Body of pancreas (tissue), 4 donors: ENCODE data around the gene IQCE. TPM values are rescaled to one million over a fixed set of nuclear protein-coding genes. Genes with fewer than 3 reads are reported as not detected.

ENCODE experiments used
- ATAC-seq: fragments of 150-250 bp; one replicate; pipeline ENCODE4 v1.9.1; 2016
- DNase-seq, 4 donors: peaks; one replicate each; pipeline ENCODE4 v3.0.0-alpha.2; 2019
- H3K27ac ChIP-seq, 4 donors: fragments of 200-600 bp; sonication (generic); 1 replicate in 3 of 4; 2 replicates in 1 of 4; pipeline versions ENCODE4 v1.5.1 to v1.6.1; 2016 to 2019; ENCODE audit warnings: mild to moderate bottlenecking in 1 of 4, mixed read lengths in 1 of 4, moderate library complexity in 1 of 4
- H3K27me3 ChIP-seq, 2 donors: fragments of 200-600 bp; sonication (generic); one replicate each; pipeline ENCODE4 v1.6.0; 2016; ENCODE audit warnings: mild to moderate bottlenecking in 1 of 2
- H3K36me3 ChIP-seq, 2 donors: fragments of 200-600 bp; sonication (generic); replicated peaks in 1 of 2; 2 replicates each; pipeline ENCODE4 v1.5.1; 2016; ENCODE audit warnings: low read depth in 2 of 2; ENCODE audit not compliant: insufficient read depth in 1 of 2
- H3K4me1 ChIP-seq: fragments of 200-600 bp; sonication (generic); one replicate; pipeline ENCODE4 v1.6.0; 2016
- H3K4me3 ChIP-seq, 2 donors: fragments of 200-600 bp; sonication (generic); 1 replicate in 1 of 2; 2 replicates in 1 of 2; pipeline ENCODE4 v1.5.1; 2016 to 2019
- H3K9me3 ChIP-seq, 3 donors: fragments of 200-600 bp; sonication (generic); 1 replicate in 2 of 3; 2 replicates in 1 of 3; pipeline ENCODE4 v1.5.1; 2016
- POLR2A ChIP-seq, 3 donors: fragments of 450-650 bp; IDR thresholded peaks; one replicate each; pipeline ENCODE4 v1.6.1; 2016; ENCODE audit warnings: antibody characterized with exemption in 3 of 3, mild to moderate bottlenecking in 2 of 3
- WGBS, 2 donors: methylation state at CpG; one replicate each; pipeline ENCODE4 v1.1.5; 2017; 5-methylcytosine and 5-hydroxymethylcytosine counted together
- intact Hi-C: fragments of 100-400 bp; cut with DNase I; formaldehyde crosslinking; loops from one replicate; pipeline ENCODE4 v1.15.1; 2023
- total RNA-seq, 2 donors: library from RNA; depleted of rRNA; stranded (reverse); fragments of >200 nt; gene quantifications; one replicate each; pipeline ENCODE4 v1.1.0, GENCODE V29; 2016
- TF ChIP-seq, protein P1 (sequence below), 7 experiments: fragments of 450-650 bp in 4 of 7; fragments of 200-600 bp in 3 of 7; sonication (generic) in 3 of 7; IDR thresholded peaks; one replicate each; pipeline ENCODE4 v1.5.1; 2016 to 2019; ENCODE audit warnings: antibody characterized with exemption in 7 of 7

The IQCE gene
- total RNA-seq, 2 donors from 2014 or later, result 7.8 to 73.2 TPM

DNA sequence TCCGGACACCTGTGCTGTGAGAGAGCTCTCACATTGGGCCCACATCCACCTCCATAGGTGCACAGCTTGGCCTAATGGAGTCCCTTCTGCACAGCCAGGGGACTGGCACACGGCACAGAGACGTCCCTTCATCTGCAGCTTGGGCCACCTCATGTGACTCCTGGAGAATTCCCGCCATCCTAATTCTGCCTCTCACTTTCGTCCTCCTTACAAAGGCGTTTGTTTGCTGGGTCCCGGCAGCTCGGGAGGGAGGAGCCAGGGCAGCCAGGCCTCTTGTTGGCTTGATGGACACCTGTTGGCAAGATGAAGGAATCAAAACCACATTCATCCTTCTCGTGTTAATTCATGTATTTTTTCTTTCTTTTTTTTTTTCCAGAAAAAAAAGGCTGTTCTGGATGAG, 42.3 kb downstream of the IQCE start:
- WGBS, 2 donors, result 67 to 87% methylated on average over 9 of the region's 9 CpGs
- no peak for DNase-seq
- no peak for ATAC-seq
- Histone ChIP-seq H3K4me1 (no peaks in the 10 kb centered on the region), H3K27me3 (no peaks in the 10 kb centered on the region), H3K9me3 (no peaks in the 10 kb centered on the region), H3K36me3 (peaks cover 0 to 6% of the 10 kb centered on the region in 2 donors), H3K4me3 (no peak overlapping the region), H3K27ac (no peak overlapping the region)
- TF ChIP-seq POLR2A (IDR thresholded peaks at IDR 0.05), result no peak
- intact Hi-C loops, result no loop called here

DNA sequence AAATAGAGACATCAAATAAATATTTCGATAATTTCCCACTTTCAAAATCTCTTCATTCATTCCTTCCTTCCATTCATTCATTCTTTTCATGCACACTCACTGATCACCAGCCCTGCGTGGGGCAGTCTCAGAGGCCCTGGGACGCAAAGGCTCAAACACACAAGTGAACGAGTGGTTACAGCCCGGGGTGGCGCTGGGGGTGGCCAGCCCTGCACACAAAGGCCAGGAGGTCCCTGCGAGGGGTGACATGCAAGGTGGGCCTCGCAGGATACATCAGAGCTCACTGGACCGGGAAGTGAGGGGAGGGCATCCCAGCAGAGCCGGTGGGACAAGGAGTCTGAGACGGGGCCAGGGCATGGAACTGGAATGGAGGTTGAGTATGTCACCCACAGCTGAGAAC, 43.1 kb downstream of the IQCE start:
- 92 to 94% methylated on average over 11 of the region's 11 CpGs for WGBS, 2 donors
- H3K27me3 ChIP-seq, result no peaks in the 10 kb centered on the region
- TF ChIP-seq POLR2A (IDR thresholded peaks at IDR 0.05), result no peak
- TF ChIP-seq, protein P1, sequence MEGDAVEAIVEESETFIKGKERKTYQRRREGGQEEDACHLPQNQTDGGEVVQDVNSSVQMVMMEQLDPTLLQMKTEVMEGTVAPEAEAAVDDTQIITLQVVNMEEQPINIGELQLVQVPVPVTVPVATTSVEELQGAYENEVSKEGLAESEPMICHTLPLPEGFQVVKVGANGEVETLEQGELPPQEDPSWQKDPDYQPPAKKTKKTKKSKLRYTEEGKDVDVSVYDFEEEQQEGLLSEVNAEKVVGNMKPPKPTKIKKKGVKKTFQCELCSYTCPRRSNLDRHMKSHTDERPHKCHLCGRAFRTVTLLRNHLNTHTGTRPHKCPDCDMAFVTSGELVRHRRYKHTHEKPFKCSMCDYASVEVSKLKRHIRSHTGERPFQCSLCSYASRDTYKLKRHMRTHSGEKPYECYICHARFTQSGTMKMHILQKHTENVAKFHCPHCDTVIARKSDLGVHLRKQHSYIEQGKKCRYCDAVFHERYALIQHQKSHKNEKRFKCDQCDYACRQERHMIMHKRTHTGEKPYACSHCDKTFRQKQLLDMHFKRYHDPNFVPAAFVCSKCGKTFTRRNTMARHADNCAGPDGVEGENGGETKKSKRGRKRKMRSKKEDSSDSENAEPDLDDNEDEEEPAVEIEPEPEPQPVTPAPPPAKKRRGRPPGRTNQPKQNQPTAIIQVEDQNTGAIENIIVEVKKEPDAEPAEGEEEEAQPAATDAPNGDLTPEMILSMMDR (IDR thresholded peaks at IDR 0.05), result no peak
- no peak overlapping the region for H3K4me3 ChIP-seq
- intact Hi-C loops, result no loop called here
- no peak for DNase-seq
- H3K9me3 ChIP-seq, result no peaks in the 10 kb centered on the region
- H3K4me1 ChIP-seq, result no peaks in the 10 kb centered on the region
- no peak for ATAC-seq
- H3K27ac ChIP-seq, result no peak overlapping the region
- H3K36me3 ChIP-seq, result peaks cover 0 to 6% of the 10 kb centered on the region in 2 donors

- H3K27ac ChIP-seq, result no peak overlapping the region
- TF ChIP-seq, protein P1 (IDR thresholded peaks at IDR 0.05), result no peak
- TF ChIP-seq POLR2A (IDR thresholded peaks at IDR 0.05), result no peak
- DNase-seq (no peak), ATAC-seq (no peak)
- intact Hi-C loops, result no loop called here
- H3K36me3 ChIP-seq, result peaks cover 0 to 6% of the 10 kb centered on the region in 2 donors
- no peaks in the 10 kb centered on the region for H3K27me3 ChIP-seq
- H3K9me3 ChIP-seq, result no peaks in the 10 kb centered on the region
- H3K4me1 ChIP-seq, result no peaks in the 10 kb centered on the region
- H3K4me3 ChIP-seq, result no peak overlapping the region
- WGBS, 2 donors, result 85 to 96% methylated on average over 6 to 19 of the region's 19 CpGs
These were observed 43.7 kb downstream of the IQCE start for GRCh38 chr7:2602406-2603043.

- Histone ChIP-seq H3K27ac (no peak overlapping the region), H3K4me1 (no peaks in the 10 kb centered on the region), H3K9me3 (no peaks in the 10 kb centered on the region), H3K4me3 (no peak overlapping the region), H3K36me3 (peaks cover 0 to 6% of the 10 kb centered on the region in 2 donors), H3K27me3 (no peaks in the 10 kb centered on the region)
- ATAC-seq (no peak), DNase-seq (no peak)
- intact Hi-C loops, result no loop called here
- 92 to 94% methylated on average over 17 to 34 of the region's 35 CpGs for WGBS, 2 donors
- TF ChIP-seq POLR2A (IDR thresholded peaks at IDR 0.05), result no peak
These were observed 44.5 kb downstream of the IQCE start for GRCh38 chr7:2603044-2603965.

GRCh38 chr7:2604608-2605174, 45.9 kb downstream of the IQCE start:
- H3K4me3 ChIP-seq, result no peak overlapping the region
- intact Hi-C loops, result no loop called here
- H3K4me1 ChIP-seq, result no peaks in the 10 kb centered on the region
- H3K36me3 ChIP-seq, result no peaks in the 10 kb centered on the region
- DNase-seq, result no peak
- no peak for ATAC-seq
- H3K27me3 ChIP-seq, result no peaks in the 10 kb centered on the region
- no peak overlapping the region for H3K27ac ChIP-seq
- H3K9me3 ChIP-seq, result no peaks in the 10 kb centered on the region
- WGBS, 2 donors, result 88 to 93% methylated on average over 25 to 29 of the region's 29 CpGs
- TF ChIP-seq, protein P1 (IDR thresholded peaks at IDR 0.05), result no peak
- no peak for TF ChIP-seq POLR2A (IDR thresholded peaks at IDR 0.05)
